HepG2 (cell line): ENCODE measurements around the gene SFMBT1. TPM values are rescaled to one million over a fixed set of nuclear protein-coding genes. Genes with fewer than 3 reads are reported as not detected.

ENCODE experiments used
- ASH2L ChIP-seq: fragments of 300-600, 200-600 bp; sonication (generic); IDR thresholded peaks from 2 replicates; pipeline ENCODE4 v1.7.0; 2017; ENCODE audit warnings: low read depth, mild to moderate bottlenecking, moderate library complexity, mixed read lengths, low read length; ENCODE audit not compliant: insufficient read length
- CHD2 ChIP-seq: IDR thresholded peaks from 2 replicates; pipeline ENCODE4 v1.6.1; 2011; ENCODE audit warnings: low read depth, low read length, improper control_type of control experiment
- CREB3 ChIP-seq: sonication (generic); formaldehyde crosslinking; IDR thresholded peaks from 2 replicates; pipeline ENCODE4 v1.5.0; 2020; ENCODE audit warnings: missing genetic modification reagents
- CTCF ChIP-seq: sonication (generic); formaldehyde crosslinking; IDR thresholded peaks from 2 replicates; pipeline ENCODE4 v1.5.0; 2020; ENCODE audit warnings: mild to moderate bottlenecking, missing genetic modification reagents, moderate library complexity
- FOXO1 ChIP-seq: sonication (generic); formaldehyde crosslinking; IDR thresholded peaks from 2 replicates; pipeline ENCODE4 v1.4.0; 2020; ENCODE audit warnings: missing genetic modification reagents
- GABPB1 ChIP-seq: IDR thresholded peaks from 2 replicates; pipeline ENCODE4 v1.6.1; 2016; ENCODE audit warnings: mild to moderate bottlenecking, missing genetic modification reagents, moderate library complexity, missing compliant biosample characterization
- MED13 ChIP-seq: sonication (generic); formaldehyde crosslinking; IDR thresholded peaks from 2 replicates; pipeline ENCODE4 v1.5.0; 2020; ENCODE audit warnings: missing genetic modification reagents
- MXD1 ChIP-seq: sonication (generic); formaldehyde crosslinking; IDR thresholded peaks from 2 replicates; pipeline ENCODE4 v1.4.0; 2020; ENCODE audit warnings: mild to moderate bottlenecking, missing genetic modification reagents
- PATZ1 ChIP-seq: sonication (generic); formaldehyde crosslinking; IDR thresholded peaks from 2 replicates; pipeline ENCODE4 v1.4.0; 2020; ENCODE audit warnings: missing genetic modification reagents
- PHF8 ChIP-seq: sonication (generic); formaldehyde crosslinking; IDR thresholded peaks from 2 replicates; pipeline ENCODE4 v1.5.0; 2020; ENCODE audit warnings: missing genetic modification reagents
- RAD21 ChIP-seq: fragments of 450-650 bp; formaldehyde crosslinking; IDR thresholded peaks from 2 replicates; pipeline ENCODE4 v1.5.0; 2020; ENCODE audit warnings: mild to moderate bottlenecking
- REXO4 ChIP-seq: sonication (generic); formaldehyde crosslinking; IDR thresholded peaks from 2 replicates; pipeline ENCODE4 v1.8.0; 2022; ENCODE audit warnings: missing genetic modification reagents, mild to moderate bottlenecking, borderline replicate concordance
- SAP130 ChIP-seq: IDR thresholded peaks from 2 replicates; pipeline ENCODE4 v1.6.1; 2016; ENCODE audit warnings: low read depth
- SATB2 ChIP-seq: sonication (generic); formaldehyde crosslinking; IDR thresholded peaks from 2 replicates; pipeline ENCODE4 v1.5.0; 2020; ENCODE audit warnings: missing genetic modification reagents
- SKI ChIP-seq: fragments of 450-650 bp; IDR thresholded peaks from one replicate; pipeline ENCODE4 v1.6.1; 2018; ENCODE audit warnings: mild to moderate bottlenecking; ENCODE audit not compliant: partially characterized antibody
- SP2 ChIP-seq: sonication (generic); formaldehyde crosslinking; IDR thresholded peaks from 2 replicates; pipeline ENCODE4 v1.5.1; 2020; ENCODE audit warnings: mild to moderate bottlenecking, missing genetic modification reagents
- SRY ChIP-seq: sonication (generic); formaldehyde crosslinking; IDR thresholded peaks from 2 replicates; pipeline ENCODE4 v1.8.0; 2022; ENCODE audit warnings: mild to moderate bottlenecking, missing genetic modification reagents
- ZBTB38 ChIP-seq: sonication (generic); formaldehyde crosslinking; IDR thresholded peaks from 2 replicates; pipeline ENCODE4 v1.5.1; 2020; ENCODE audit warnings: mild to moderate bottlenecking, missing genetic modification reagents
- ZHX1 ChIP-seq: sonication (generic); formaldehyde crosslinking; IDR thresholded peaks from 2 replicates; pipeline ENCODE4 v1.8.1; 2022; ENCODE audit warnings: low read depth, mild to moderate bottlenecking, missing genetic modification reagents
- ZNF230 ChIP-seq: sonication (generic); formaldehyde crosslinking; IDR thresholded peaks from 2 replicates; pipeline ENCODE4 v1.4.0; 2020; ENCODE audit warnings: mild to moderate bottlenecking, missing genetic modification reagents
- ZNF768 ChIP-seq: sonication (generic); formaldehyde crosslinking; IDR thresholded peaks from 2 replicates; pipeline ENCODE4 v1.4.0; 2020; ENCODE audit warnings: missing genetic modification reagents
- polyA plus RNA-seq, 8 experiments: library from polyadenylated mRNA; depleted of rRNA in 3 of 8; stranded (reverse) in 7 of 8; unstranded in 1 of 8; fragments of >200 nt; fragmentation: Illumina TruSeq in 4 of 8; extraction: Trizol in 4 of 8; gene quantifications; 2 replicates each; pipeline versions ENCODE4 v1.2.1 to v1.2.3, GENCODE V29; 2011 to 2016; ENCODE audit warnings: low read depth in 4 of 8, missing spikeins in 1 of 8, mixed read lengths in 1 of 8; ENCODE audit not compliant: insufficient read depth in 1 of 8
- total RNA-seq, 5 experiments: library from RNA; depleted of rRNA; stranded (reverse); fragments of >200 nt; fragmentation: Illumina TruSeq; extraction: Trizol; gene quantifications; 2 replicates each; pipeline ENCODE4 v1.2.3, GENCODE V29; 2016; ENCODE audit warnings: low read depth in 1 of 5

The SFMBT1 gene
- total and polyA plus RNA-seq, 2 of the 13 experiments (the other 11 are each of a cell fraction or from before 2014, with no cell fraction given), result 3.8 to 12.8 TPM

- TF ChIP-seq MXD1 (0 out of 2 replicates have a peak, but pooled peaks have one; percentile 15), ZHX1 (CRISPR knock-in tag) (peak; percentile 71; the same call in 1 of the 2 replicates), RAD21 (CRISPR knock-in tag) (0 out of 2 replicates have a peak, but pooled peaks have one; percentile 42), PHF8 (peak; percentile 50), REXO4 (0 out of 2 replicates have a peak, but pooled peaks have one; percentile 22), SRY (CRISPR knock-in tag) (peak; percentile 82; the same call in 1 of the 2 replicates), CHD2 (0 out of 2 replicates have a peak, but pooled peaks have one; percentile 12), ASH2L (peak; percentile 68), SATB2 (CRISPR knock-in tag) (no peak), SAP130 (peak; percentile 77), ZNF768 (no peak), CREB3 (CRISPR knock-in tag) (no peak), GABPB1 (CRISPR knock-in tag) (peak; percentile 45; the same call in 1 of the 2 replicates), FOXO1 (CRISPR knock-in tag) (peak; percentile 6; the same call in 1 of the 2 replicates), SKI (peak; percentile 22), ZNF230 (CRISPR knock-in tag) (no peak), PATZ1 (peak; percentile 41; the same call in 1 of the 2 replicates), ZBTB38 (CRISPR knock-in tag) (peak; percentile 48; the same call in 1 of the 2 replicates), CTCF (CRISPR knock-in tag) (0 out of 2 replicates have a peak, but pooled peaks have one; percentile 4), MED13 (CRISPR knock-in tag) (no peak), SP2 (CRISPR knock-in tag) (peak; percentile 70)
Measured at GRCh38 chr3:52897130-52898122, 148.4 kb downstream of the SFMBT1 start, which contains the start of gene STIMATE (continued).
